ENCODE results near the gene CRHBP.
A peak's percentile ranks its signal among the peaks of the same experiment; 100 is the strongest.
"Not testable (repeated sequence)": the region's sequence is repeated elsewhere in the genome, so short reads cannot be mapped to it uniquely, and the experiment has no call there.

Gene CRHBP

DNA sequence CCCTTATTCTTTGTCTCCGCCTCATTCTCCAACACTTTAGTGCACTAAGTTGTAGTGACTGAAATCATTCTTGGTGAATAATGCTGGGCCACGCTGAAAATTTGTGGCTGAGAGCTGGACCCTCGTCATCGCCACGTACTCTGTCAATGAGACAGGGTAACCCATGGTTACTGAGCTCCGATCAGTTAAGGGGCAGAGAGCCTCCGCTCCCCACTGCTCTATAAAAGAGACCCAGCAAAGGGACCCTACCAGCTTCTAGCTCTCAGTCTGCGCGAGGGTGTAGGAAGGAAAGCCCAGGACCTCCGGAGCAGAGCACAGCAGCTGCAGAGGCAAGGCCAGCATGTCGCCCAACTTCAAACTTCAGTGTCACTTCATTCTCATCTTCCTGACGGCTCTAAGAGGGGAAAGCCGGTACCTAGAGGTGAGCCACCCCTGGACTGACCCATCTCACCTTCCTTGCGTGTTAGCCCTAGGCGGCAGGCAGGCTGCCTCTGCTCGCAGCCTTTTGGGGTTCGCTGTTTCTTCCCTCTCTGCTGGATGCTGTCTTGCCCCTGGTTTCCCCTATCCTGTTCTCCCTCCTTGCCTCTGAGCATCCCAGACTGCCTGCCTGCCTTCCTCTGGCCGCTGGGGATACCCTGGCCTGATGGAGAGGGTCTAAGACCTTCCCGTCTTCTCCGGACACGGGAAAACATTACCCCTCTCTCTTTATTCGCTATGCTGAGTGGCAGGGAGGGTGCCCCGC lies at the start of gene CRHBP:
CRHBP (plus strand) TSS at position 251 of the 742 bp plus-strand sequence; CDS start at position 341, 90 bp downstream.
- no peak for DNase-seq (ENCODE audit: low read depth in 2 of 2)
- peak within 1 kb of the TSS; percentile 25 to 56 for H3K4me3 ChIP-seq (replicated peaks in 1 of 2; ENCODE audit: low read depth in 2 of 2, low read length in 2 of 2)

GRCh38 chr5:76908166-76908565 lies 44.7 kb upstream of the CRHBP start:
- no peak for TF ChIP-seq CTCF (IDR thresholded peaks at IDR 0.05; ENCODE audit: low read depth, low read length)
- DNase-seq (ENCODE audit: low read depth in 2 of 2), result no peak
- H3K4me3 ChIP-seq (replicated peaks in 1 of 2; ENCODE audit: low read depth in 2 of 2, low read length in 2 of 2), result no peak overlapping the region

More for the DNA sequence above, at the start of gene CRHBP:
- TF ChIP-seq CTCF (IDR thresholded peaks at IDR 0.05; ENCODE audit: low read depth, low read length), result no peak

- H3K4me3 ChIP-seq (replicated peaks in 1 of 2; ENCODE audit: low read depth in 2 of 2, low read length in 2 of 2); DNase-seq (ENCODE audit: low read depth in 2 of 2): not testable (repeated sequence)
Measured at GRCh38 chr5:76910344-76910933, 42.4 kb upstream of the CRHBP start.

GRCh38 chr5:76914671-76915070 lies 38.2 kb upstream of the CRHBP start:
- not testable (repeated sequence) for DNase-seq (ENCODE audit: low read depth in 2 of 2); H3K4me3 ChIP-seq (replicated peaks in 1 of 2; ENCODE audit: low read depth in 2 of 2, low read length in 2 of 2)

DNA sequence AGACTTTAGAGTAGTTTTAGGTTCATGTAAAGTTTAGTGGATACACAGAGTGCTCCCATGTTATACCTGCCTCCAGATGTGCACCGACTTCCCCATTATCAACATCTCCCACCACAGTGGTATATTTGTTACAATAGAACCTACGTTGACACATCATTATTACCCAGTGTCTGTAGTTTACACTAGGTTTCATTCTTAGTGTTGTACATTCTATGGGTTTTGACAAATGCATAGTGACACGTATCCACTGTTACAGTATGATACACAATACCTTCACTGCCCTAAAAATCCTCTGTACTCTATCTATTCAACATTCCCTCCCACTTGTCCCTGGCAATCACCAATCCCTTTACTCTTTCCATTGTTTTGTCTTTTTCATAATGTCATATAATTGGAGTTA lies 34.3 kb upstream of the CRHBP start:
- H3K4me3 ChIP-seq (replicated peaks in 1 of 2; ENCODE audit: low read depth in 2 of 2, low read length in 2 of 2), result no peak overlapping the region
- DNase-seq (ENCODE audit: low read depth in 2 of 2), result no peak

DNA sequence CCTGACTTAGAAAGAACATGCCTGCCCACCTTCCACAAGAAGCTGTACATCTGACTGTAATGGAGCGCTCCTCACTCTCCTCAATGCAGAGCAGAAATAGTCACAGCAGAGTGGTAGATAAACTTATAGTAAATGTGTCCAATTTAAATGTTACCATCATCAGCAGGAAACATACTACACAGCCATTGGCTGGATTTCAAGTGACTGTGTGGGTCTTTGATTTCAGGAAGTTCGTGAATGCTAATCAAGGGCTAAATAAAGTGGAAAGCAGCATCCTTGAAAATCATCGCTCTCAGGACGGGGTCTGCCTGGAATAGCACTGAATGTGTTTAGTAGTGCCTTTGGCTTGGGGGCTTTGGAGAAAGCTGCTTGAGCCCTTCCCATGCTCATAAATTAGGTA lies 32.4 kb upstream of the CRHBP start:
- no peak overlapping the region for H3K4me3 ChIP-seq (replicated peaks in 1 of 2; ENCODE audit: low read depth in 2 of 2, low read length in 2 of 2)
- no peak for DNase-seq (ENCODE audit: low read depth in 2 of 2)
- no peak for TF ChIP-seq CTCF (IDR thresholded peaks at IDR 0.05; ENCODE audit: low read depth, low read length)

More for the DNA sequence above, 34.3 kb upstream of the CRHBP start:
- no peak for TF ChIP-seq CTCF (IDR thresholded peaks at IDR 0.05; ENCODE audit: low read depth, low read length)

GRCh38 chr5:76926329-76927105 lies 26.3 kb upstream of the CRHBP start:
- H3K4me3 ChIP-seq (replicated peaks in 1 of 2; ENCODE audit: low read depth in 2 of 2, low read length in 2 of 2), result no peak overlapping the region
- TF ChIP-seq CTCF (IDR thresholded peaks at IDR 0.05; ENCODE audit: low read depth, low read length), result no peak
- DNase-seq (ENCODE audit: low read depth in 2 of 2), result peak; percentile 6 to 62

All from cardiac fibroblast (primary cell).